ENCODE measurements around the gene DVL2.

- TF ChIP-seq POLR2AphosphoS5 (IDR thresholded peaks at IDR 0.05) (no peak), CTCF (IDR thresholded peaks at IDR 0.05) (no peak), EP300 (IDR thresholded peaks at IDR 0.05) (no peak)
Observed at GRCh38 chr17:7224110-7224509, 10.2 kb downstream of the DVL2 start.

Measured in sigmoid colon (tissue), 4 donors.